Stimulated activated CD4-positive, alpha-beta T cell treated with anti-CD3 and anti-CD28 coated beads, Interleukin-4, amount 100 ng/mL, for 1 hour (primary cell): Measurements from ENCODE around the gene FOXP1.

Experiments used
- DNase-seq: peaks from one replicate; pipeline ENCODE4 v3.0.0-alpha.2; 2020

The FOXP1 gene

DNA sequence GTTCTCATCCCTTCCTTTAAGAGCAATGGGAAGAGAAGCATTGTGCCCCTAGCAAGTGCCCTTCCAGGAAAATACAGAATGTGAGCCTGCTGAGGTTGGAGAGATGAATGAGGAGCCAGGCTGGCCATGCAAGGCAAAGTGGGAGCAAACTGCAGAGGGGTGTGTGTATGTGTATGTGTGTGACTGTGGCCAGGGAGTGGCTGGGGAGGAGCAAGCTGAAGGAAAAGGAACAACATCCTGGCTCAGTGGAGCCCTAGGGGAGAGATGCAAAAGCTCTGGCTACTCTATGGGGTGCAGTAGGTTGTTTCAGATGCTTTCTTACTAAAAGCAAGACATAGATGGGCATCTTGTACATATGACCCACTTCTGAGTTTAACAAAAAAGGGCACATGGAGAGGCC, 20.6 kb downstream of the FOXP1 start:
- DNase-seq = no peak

DNA sequence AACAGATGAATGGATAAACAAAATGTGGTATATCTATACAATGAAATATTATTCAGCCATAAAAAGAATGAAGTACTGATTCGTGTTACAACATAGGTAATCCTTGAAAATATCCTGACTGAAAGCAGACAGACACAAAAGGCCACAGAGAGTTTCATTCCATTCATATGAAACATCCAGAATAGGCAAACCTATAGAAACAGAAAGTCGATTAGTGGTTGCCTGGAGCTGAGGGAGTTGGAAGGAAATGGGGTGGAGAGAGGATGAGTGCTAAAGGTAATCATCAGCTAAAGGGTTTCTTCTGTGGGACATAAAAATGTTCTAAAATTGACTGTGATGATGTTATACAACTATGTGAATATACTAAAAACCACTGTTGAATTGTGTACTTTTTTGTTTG, 22.9 kb downstream of the FOXP1 start:
- DNase-seq = no peak

- no peak for DNase-seq
Observed at GRCh38 chr3:71559578-71560162, 23.9 kb downstream of the FOXP1 start.

DNA sequence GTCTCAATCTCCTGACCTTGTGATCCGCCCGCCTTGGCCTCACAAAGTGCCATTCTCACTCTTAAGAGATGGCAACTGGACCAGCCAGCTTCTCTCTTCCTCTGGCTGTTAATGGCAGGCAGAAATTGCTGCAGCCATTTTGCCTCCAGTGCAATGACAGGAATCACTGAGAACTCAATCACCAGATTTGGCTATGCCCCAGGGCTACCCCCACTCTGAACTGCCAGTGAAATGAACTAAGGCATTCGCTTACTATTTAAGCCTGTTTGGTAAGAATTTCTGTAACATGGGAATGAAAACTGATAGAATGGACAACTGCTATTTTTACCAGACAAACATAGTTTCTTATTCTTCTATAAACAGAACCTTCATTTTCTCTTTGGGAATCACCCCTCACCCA, 24.5 kb downstream of the FOXP1 start:
- DNase-seq = no peak

GRCh38 chr3:71554649-71555048, 28.9 kb downstream of the FOXP1 start:
- DNase-seq = no peak

DNA sequence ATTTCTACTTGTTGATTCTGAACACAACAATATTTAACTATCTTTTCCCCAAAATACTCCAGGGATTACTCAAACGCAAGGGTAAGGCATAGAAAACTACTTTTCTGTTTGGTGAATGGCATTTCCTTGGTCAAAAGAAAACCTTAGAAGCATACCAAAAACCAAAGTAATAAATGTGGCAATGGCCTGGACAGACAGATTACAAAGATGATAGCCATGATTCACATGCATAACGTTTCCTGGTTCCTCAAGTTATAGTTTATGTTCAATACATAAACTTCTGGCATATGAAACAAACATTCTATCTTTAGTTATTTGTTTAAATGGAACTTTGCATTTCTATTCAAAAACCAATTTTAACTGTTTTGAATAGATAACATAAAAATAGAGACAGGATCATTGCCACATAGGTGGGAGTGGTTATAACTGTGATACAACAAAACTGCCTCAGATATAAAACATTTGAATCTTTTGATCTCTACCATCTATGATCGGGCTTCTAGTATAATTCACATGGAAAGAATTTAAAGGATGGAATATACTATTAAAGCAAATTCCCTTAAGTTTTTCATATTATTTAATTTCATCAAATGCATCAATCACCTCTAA, 32.1 kb downstream of the FOXP1 start:
- DNase-seq = no peak

DNA sequence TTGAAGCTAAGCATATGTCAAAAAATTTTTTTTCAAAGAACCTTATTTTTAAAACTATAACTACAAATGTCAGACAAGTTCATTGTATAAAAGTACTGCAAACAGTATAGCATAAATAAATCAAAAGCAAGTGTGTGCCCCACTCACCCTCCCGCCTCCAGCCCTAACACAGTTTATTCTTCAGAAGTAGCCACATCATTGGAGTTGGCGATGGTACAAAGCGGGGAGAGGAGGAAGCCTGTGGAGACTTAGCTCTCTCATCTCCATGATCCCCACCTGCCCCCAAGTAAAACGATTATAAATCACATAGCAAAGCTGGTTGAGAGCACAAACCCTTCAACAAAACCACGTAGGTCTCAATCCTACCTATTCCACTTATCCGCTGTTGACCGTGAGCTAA, 33.6 kb downstream of the FOXP1 start:
- no peak for DNase-seq

- DNase-seq = no peak
Observed at GRCh38 chr3:71548705-71549384, 34.7 kb downstream of the FOXP1 start.

GRCh38 chr3:71547249-71548198, 36.0 kb downstream of the FOXP1 start:
- no peak for DNase-seq

- no peak for DNase-seq
Observed at GRCh38 chr3:71546821-71547220, 36.7 kb downstream of the FOXP1 start.

DNA sequence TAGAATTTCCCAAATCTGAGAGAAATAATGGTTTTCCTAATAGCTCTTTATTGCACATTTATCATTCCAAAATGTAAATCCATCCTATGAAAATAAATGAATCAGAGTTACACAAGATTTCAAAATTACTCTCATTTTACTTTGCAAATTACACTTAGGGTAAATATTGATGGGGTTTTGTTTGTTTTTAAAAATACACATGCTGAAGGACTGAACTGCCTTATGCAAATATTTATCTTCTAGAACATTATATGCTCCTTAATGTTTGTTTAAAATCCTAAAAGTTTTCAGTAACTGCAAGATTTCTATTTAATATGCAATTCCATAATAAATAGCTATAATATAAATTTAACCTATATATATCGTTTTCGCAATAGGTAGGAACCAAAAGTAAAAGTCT, 38.2 kb downstream of the FOXP1 start:
- DNase-seq = no peak

DNA sequence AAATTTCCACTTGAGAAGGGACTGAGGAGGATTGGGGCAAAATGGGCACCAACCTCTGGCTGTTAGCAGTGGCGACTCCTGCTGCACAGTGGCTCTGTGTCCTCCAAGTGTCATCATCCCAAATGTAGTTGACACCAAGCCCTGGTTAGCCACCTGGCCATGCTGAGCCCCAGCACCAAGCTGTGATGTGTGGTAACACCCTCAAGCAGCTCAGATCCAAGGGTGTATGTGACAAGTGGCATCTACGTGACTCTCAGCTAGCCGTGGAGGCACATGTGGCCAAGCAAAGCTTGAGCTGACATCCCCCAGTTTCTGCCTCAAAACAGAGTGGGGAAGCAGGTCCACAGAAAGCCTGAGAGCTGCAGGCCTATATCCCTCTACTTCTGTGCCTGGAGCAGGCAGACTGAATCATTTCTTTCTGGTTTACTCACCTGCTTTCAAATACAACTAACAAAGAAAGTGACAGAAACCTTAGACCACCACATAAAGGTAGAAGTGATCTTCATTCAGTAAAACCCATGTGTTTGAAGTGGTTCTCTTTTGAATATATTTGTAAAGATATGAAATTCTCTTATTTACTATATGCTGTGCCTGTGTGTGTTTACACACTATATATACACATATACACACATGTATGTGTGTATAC, 40.0 kb downstream of the FOXP1 start:
- no peak for DNase-seq

- no peak for DNase-seq
Observed at GRCh38 chr3:71542521-71543370, 40.8 kb downstream of the FOXP1 start.

DNA sequence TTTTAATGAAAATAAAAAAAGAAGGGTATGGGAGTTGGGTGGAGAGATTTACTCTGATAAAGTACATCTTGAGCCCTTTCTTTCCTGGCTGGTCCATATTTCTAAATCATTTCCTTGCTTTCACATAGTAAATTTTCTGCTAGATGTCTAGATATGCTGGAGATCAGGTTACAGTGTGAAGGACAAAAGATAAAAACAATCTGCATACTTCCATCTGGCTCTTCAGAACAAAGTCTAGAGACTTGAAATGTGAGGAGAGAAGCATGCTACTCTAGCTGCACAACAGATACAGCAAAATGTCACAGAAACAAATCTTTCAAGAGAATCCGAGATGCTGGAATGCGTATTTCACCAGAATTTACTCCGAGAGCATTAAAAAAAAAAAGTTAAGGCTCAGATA, 42.2 kb downstream of the FOXP1 start:
- DNase-seq = no peak

DNA sequence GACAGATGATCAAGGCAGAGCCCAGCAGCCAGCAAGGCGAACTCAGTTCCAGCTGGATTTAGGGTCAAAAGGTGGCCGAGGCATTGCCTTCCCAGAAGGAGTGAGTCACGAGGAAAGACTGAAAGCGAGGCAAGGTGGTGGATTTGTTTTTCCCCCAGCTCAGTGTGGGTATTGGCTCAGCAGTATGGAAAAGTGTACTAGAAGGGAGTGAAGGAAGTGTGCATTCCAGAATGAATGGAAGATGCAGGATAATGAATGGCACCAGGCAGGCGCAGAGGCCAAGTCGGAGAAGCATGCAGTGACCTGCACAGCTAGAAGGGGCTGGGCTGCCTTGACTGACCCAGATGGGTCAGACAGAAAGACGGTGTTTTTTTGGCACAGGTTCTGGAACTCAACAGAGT, 46.3 kb downstream of the FOXP1 start:
- no peak for DNase-seq

- DNase-seq = no peak
Observed at GRCh38 chr3:71536376-71536965, 47.1 kb downstream of the FOXP1 start.

- DNase-seq = no peak
Observed at GRCh38 chr3:71533588-71533987, 49.9 kb downstream of the FOXP1 start.

GRCh38 chr3:71532639-71533395, 50.7 kb downstream of the FOXP1 start:
- no peak for DNase-seq

GRCh38 chr3:71530903-71531530, 52.5 kb downstream of the FOXP1 start:
- no peak for DNase-seq

DNA sequence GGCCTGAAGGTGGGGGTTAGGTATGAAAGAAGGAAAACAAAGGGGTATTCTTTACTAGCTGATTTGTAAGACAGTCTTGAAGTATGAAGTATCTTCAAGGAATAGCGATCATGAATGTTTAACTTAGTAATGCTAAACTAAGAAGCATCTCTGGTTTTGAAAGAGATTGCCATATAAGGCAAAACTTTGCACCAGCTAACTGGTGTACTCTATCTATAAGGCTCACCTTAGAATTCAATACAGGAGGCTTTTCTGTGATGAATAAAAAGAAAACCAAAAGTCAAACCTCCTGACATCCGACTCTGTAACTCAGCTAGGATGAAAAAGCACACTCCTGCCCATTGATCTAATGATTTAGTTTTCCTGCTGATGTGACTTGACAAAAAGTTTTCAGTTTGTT, 54.7 kb downstream of the FOXP1 start:
- no peak for DNase-seq
